Peyer's patch (tissue), 4 donors: ENCODE results near the gene FOXL2NB.

Source experiments
- POLR2A ChIP-seq, 2 donors: fragments of 450-650 bp; IDR thresholded peaks; one replicate each; pipeline ENCODE4 v1.5.1; 2017; ENCODE audit warnings: antibody characterized with exemption in 2 of 2, mild to moderate bottlenecking in 2 of 2, moderate library complexity in 2 of 2
- TF ChIP-seq, protein P1 (sequence below), 6 experiments: fragments of 450-650 bp in 4 of 6; fragments of 200-600 bp in 2 of 6; sonication (generic) in 1 of 6; IDR thresholded peaks; one replicate each; pipeline ENCODE4 v1.5.1; 2017 to 2019; ENCODE audit warnings: antibody characterized with exemption in 6 of 6, mild to moderate bottlenecking in 3 of 6, moderate library complexity in 1 of 6

DNA sequence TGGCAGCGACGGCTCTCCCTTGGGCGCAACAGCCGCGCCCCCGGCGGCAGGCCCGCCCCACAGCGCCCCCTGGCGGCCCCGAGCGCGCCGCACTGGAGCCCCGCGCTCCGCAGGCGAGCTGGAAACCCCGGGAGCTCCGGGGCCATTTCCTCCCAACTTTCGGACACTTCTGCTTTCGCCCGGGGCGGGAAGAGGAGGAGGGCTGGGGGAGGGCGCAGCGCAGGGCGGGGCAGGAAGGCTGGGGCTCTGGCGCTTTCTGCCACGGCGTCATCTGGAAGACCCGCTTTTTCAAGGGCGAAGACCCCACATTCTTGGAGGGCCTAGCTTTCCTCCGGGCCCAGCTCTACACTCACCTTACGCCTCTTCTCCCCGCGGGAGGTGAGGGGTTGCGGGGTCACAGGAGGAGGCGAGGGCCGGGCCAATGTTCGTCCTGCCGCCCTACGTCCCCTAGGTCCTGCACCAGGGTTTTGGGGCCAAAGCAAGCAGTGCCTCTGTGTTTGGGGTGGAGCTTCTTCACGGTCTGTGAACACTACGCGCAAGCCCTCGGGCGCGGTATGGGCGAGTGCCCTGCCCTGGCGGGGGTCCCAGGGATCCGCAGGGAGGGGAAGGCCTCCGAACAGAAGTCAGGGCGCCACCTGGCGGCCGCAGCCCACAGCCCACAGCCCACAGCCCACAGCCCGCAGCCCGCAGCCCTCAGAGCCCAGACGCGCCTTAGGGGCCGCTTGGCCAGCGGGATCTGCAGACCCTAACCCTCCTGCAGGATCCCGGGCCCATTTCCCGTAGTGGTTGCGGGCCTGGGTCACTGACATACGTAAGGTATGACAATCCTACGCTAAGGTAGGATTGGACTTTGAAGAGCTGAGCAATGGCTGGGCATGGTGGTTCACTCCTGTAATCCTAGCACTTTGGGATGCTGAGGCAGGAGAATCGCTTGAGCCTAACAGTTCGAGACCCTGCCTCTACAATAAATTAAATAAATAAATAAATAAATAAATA is 31.2 kb upstream of the FOXL2NB start:
- TF ChIP-seq, protein P1, sequence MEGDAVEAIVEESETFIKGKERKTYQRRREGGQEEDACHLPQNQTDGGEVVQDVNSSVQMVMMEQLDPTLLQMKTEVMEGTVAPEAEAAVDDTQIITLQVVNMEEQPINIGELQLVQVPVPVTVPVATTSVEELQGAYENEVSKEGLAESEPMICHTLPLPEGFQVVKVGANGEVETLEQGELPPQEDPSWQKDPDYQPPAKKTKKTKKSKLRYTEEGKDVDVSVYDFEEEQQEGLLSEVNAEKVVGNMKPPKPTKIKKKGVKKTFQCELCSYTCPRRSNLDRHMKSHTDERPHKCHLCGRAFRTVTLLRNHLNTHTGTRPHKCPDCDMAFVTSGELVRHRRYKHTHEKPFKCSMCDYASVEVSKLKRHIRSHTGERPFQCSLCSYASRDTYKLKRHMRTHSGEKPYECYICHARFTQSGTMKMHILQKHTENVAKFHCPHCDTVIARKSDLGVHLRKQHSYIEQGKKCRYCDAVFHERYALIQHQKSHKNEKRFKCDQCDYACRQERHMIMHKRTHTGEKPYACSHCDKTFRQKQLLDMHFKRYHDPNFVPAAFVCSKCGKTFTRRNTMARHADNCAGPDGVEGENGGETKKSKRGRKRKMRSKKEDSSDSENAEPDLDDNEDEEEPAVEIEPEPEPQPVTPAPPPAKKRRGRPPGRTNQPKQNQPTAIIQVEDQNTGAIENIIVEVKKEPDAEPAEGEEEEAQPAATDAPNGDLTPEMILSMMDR (IDR thresholded peaks at IDR 0.05): peak; percentile 89 to 94 (median 92)
- peak in 1 of 2 donors; percentile 31 for TF ChIP-seq POLR2A (IDR thresholded peaks at IDR 0.05)
